ENCODE results near the gene RHBDL1.

- TF ChIP-seq CTCF (IDR thresholded peaks at IDR 0.05 in 2 of 3, conservative IDR thresholded peaks at IDR 0.05 in 1 of 3; ENCODE audit: borderline replicate concordance in 1 of 3, insufficient read depth in 1 of 3, low read depth in 2 of 3, low read length in 2 of 3) (no peak), SIN3A (IDR thresholded peaks at IDR 0.05; ENCODE audit: low read depth) (no peak), POLR2A (IDR thresholded peaks at IDR 0.05; ENCODE audit: borderline replicate concordance, extremely low read depth, insufficient read depth, insufficient read length) (no peak), REST (IDR thresholded peaks at IDR 0.05; ENCODE audit: low read depth) (no peak), CEBPB (IDR thresholded peaks at IDR 0.05; ENCODE audit: low read depth) (no peak), EZH2 (IDR thresholded peaks at IDR 0.05) (no peak), ZNF274 (IDR thresholded peaks at IDR 0.05; ENCODE audit: low read depth, low read length) (no peak), FOSL1 (IDR thresholded peaks at IDR 0.05; ENCODE audit: low read depth) (no peak), POLR2AphosphoS5 (IDR thresholded peaks at IDR 0.05; ENCODE audit: low read depth, low read length) (no peak)
These were observed 8.2 kb upstream of the RHBDL1 start for GRCh38 chr16:667113-667779.

Data from HCT116 (cell line).